Kidney tubule cell (primary cell): ENCODE measurements around the gene NT5C.
"Not testable (repeated sequence)": the region's sequence is repeated elsewhere in the genome, so short reads cannot be mapped to it uniquely, and the experiment has no call there.

Experiments used
- DNase-seq: peaks from one replicate; pipeline ENCODE4 v3.0.0-alpha.2; 2018; ENCODE audit warnings: low spot score

The NT5C gene

DNA sequence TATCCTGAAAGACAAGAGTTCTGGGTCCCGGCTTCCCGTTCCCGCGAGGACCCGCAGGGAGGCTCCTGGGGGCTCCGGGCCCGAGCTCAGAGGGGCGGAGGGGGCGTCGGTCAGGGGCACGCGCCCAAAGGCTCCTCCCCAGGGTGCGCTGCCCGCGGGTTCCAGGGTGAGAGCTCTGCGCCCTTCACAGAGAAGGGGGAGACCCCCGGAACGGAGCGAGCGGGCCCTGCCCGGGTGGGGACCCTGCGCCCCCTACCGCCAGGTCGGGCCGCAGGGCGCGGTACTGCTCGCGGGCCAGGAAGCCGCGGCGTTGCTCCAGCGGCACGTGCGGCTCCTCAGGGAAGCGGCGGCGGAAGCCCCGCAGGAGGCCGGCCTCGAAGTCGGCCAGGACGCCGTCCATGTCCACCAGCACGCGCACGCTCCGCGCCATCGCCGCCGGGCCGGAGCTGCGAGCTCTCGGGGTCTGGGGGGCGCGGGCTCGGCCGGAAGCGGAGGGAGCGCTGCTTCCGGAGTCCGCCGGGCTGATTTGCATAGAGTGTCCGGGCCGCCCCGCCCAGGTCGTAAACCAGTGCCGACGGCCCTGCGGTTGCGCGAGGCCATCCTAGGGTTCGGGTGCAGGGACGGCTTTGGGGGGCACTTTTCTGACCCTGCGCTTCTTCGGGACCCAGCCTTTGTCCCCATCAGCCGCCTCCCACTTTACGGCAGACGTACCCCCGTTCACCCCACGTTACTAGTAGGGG lies at the start of gene NT5C:
Gene NT5C (minus strand): TSS at position 465 of the 740 bp plus-strand sequence. CDS start 35 bp downstream, at position 430.
- DNase-seq: peak; percentile 84

DNA sequence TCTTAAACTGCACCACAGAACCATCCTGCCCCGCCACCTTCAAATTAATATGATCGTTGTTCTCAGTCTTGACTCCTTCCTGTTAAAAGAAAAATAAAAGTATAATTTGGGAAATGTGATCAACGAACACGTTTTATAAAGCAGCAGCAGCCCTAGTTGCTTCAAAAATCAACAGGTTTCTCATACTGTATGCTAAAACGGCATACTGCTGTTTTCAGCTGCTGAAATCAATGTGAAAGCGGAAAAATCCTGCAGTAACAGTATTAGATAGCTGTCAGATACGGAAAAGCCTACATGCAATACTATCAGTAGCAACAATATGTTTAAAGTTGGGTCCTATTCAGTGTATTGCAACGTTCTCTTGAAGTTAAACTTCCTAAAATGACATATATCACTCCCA lies 49.6 kb upstream of the NT5C start:
- no peak for DNase-seq

DNA sequence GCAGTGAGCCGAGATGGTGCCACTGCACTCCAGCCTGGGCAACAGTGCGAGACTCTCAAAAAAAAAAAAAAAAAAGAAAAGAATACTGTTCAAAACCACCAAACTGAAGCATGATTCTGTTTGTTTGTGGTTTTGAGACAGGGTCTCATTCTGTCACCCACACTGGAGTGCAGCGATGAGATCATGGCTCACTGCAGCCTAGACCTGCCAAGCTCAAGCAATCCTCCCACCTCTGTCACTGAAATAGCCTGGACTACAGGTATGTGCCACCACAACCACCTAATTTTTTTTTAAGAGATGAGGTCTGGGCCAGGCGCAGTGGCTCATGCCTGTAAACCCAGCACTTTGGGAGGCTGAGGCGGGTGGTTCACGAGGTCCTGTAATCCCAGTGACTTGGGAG lies 46.9 kb upstream of the NT5C start:
- DNase-seq: no peak

DNA sequence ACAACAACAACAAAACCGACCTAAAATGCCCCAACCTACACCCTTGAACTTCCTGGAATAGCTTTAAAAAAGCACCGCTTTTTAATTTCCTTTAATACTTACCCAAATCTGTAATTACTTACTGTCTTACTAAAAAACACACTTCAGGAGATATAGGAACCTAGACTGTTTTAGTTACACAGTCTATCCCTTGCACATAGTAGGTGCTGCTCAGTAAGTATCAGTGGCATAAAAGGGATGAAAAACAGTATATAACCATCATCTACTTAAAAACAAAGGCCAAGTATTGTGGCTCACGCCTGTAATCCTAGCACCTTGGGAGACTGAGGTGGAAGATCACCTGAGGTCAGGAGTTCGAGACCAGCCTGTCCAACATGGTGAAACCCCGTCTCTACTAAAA lies 45.1 kb upstream of the NT5C start:
- no peak for DNase-seq

DNA sequence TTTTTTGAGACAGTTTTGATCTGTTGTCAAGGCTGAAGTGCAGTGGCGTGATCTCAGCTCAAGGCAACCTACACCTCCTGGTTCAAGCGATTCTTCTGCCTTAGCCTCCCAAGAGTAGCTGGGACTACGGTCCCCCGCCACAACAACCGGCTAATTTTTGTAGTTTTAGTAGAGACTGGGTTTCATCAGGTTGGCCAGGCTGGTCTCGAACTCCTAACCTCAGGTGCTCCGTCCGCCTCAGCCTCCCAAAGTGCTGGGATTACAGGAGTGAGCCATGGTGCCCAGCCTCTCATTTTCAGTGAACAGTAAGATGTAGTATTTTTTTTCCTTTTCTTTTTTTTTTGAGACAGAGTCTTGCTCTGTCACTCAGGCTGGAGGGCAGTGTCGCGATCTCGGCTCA lies 43.5 kb upstream of the NT5C start:
- no peak for DNase-seq

DNA sequence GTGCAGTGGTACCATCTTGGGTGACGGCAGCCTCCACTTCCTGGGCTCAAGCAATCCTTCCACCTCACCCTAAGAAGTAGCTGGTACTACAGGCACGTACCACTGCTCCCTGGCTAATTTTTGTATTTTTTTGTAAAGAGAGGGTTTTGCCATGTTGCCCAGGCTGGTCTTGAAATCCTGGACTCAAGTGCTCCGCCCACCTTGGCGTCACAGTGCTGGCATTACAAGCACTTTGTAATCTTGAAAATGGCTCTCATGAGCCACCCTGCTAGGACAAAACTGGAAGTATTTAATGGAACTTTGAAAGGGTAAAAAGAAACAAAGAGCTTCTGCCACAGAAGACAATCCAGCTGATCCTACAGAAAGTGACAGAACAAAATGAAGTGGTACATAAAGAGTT lies 42.0 kb upstream of the NT5C start:
- no peak for DNase-seq

DNA sequence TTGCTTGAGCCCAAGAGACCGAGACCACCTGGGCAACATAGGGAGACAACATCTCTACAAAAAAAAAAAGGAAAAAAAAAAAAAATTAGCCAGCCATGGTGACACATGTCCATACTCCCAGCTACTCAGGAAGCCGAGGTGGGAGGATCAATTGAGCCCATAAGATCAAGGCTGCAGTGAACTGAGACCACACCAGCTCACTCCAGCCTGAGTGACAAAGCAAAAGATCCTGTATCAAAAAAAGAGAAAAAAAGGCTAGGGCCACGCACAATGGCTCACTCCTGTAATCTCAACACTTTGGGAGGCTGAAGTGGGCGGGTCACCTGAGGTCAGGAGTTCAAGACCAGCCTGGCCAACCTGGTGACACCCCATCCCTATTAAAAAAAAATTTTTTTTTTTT lies 37.5 kb upstream of the NT5C start:
- DNase-seq: no peak

DNA sequence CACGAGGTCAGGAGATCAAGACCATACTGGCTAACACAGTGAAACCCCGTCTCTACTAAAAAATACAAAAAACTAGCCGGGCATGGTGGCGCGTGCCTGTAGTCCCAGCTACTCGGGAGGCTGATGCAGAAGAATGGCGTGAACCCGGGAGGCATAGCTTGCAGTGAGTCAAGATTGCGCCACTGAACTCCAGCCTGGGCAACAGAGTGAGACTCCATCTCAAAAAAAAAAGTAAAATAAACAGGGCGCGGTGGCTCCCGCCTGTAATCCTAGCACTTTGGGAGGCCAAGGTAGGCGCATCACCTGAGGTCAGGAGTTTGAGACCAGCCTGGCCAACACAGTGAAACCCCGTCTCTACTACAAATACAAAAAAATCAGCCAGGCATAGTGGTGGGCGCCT lies 33.1 kb upstream of the NT5C start:
- DNase-seq: not testable (repeated sequence)

DNA sequence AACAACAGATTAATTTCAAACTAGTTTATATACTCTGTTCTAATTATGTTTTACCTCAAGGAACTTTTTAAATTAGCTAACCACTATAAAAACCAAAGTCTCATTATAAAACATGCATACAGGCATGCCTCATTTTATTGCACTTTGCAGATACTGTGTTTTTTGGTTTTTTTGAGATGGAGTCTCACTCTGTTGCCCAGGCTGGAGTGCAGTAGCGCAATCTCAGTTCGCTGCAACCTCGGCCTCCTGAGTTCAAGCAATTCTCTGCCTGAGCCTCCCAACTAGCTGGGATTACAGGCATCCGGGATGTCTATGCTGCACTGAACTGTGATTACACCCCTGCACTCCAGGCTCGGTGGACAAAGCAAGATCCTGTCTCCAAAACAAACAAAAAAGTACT lies 31.5 kb upstream of the NT5C start:
- no peak for DNase-seq

DNA sequence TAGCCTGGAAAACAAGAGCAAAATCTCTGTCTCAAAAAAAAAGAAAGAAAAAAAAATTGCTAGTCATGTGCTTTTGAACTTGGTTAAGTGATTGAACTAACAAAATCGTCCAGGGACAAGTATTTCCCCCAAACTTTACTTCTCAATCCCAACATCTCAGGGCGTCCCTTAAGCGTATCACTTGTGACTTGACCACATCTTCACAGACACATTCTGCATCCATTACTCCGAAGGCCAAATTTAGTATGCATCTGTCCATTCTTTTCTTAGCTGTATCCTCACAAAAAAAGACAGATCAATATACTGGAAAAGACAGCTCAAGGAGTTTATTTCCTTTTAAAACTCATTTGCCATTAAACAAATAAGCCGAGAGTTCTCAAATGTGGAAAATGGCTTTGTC lies 28.7 kb upstream of the NT5C start:
- no peak for DNase-seq

DNA sequence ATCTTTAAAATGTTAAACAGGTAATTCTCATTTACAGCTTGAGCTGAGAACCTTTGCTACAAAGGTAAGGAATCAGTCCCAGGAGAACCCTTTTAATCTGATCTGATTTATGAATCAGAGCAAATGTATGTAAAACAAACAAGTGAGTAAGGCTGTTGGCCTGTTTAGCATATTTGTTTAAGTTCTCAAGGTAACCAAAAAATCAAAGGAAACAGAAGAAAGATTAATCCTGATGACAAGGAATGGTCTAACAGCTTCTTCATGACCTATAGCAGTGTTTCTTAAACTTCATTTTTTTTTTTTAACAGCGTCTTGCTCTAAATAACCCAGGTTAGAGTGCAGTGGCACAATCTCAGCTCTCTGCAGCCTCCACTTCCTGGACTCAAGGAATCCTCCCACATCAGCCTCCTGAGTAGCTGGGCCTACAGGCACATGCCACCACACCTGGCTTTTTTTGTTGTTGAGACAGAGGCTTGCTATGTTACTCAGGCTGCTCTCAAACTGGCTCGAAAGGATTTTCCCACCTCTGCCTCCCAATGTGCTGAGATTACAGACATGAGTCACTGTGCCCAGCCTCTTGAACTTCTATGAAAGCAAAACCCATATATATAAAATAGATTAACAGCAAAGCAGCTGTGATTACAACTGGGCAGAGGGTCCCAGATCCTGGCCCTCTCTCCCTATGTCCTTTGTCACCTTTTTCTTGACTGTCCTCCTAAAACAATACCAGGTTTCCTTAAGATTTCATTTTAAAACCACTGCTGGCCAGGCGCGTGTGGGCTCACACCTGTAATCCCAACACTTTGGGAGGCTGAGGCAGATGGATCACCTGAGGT lies 27.9 kb upstream of the NT5C start:
- DNase-seq: peak; percentile 69

DNA sequence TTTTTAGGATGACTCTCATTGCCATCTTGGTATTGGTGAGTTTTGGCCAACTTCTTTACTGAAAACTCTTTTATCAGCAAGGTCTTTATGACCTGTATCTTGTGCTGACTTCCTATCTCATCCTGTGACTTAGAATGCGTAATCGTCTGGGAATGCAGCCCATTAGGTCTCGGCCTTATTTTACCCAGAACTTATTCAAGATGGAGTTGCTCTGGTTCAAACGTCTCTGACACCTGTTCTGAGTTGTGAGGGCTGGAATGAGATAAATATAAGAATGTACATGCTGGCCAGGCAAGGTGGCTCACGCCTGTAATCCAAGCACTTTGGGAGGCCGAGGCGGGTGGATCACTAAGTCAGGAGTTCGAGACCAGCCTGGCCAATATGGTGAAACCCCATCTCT lies 26.9 kb upstream of the NT5C start:
- DNase-seq: peak; percentile 32

DNA sequence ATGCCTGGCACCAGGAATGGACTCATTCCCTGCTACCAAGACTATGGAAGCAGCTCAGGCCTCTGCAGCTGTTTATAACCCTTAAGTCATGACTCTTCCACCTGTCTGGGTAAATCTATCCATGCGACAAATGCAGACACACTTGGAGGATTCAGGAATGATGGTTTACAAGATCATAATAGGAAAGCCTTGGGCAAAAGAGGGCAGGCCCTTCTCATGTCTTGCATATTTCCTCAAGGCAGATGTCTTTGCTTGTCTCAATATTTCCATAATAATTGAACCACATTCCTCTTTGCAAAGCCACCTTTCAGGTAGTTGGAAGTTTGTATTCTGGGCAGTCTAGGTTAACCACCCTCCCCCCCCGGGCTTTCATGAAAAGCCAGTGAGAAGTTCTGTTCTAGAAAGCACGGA lies 23.7 kb upstream of the NT5C start:
- DNase-seq: peak; percentile 83

DNA sequence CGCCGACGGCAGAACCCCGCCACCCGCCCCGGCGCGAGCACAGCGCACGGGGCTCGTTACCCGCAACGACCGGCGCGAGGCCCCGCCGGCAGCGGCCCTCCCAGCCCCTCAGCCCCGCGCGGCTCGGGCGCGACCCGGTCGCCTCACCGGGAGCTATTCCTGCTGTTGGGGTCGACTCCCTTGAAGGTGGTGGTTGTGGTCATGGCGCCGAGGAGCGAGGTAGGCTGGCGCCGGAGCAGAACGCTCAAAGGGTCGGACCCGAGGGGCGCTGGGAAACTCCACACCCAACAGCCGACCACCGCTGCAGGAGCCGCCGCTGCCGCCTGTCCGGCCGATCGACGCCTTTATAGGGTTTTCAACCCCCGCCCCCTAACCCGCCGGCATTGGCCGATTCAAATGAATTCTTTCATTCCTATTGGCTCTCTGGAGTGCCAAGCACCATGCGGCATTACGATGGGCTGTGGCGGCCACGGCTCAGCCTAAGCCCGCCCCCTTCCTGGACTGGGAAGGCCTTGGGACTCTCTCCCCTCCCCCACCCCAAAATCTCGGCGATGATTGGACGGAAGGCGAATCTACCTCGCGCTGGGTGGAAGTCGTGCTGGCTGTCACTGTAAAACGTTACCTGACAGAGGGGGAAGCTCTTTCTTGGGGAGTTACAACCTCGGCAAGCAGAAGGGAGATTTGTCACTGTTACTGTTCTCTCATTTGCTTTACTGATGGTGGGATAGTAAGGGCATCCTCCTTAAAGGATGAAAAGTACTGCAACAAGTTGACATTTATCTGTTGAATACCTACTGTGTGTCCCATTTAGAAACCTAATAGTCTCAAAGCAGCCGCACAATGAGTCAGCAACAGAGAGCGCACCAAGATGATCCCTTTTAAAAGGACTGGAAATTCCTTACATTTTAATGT lies 22.9 kb upstream of the NT5C start, which contains the start of gene JPT1:
Gene JPT1 (minus strand): TSS at position 318 of the 912 bp plus-strand sequence. CDS start 115 bp downstream, at position 203.
- peak; percentile 99 for DNase-seq

DNA sequence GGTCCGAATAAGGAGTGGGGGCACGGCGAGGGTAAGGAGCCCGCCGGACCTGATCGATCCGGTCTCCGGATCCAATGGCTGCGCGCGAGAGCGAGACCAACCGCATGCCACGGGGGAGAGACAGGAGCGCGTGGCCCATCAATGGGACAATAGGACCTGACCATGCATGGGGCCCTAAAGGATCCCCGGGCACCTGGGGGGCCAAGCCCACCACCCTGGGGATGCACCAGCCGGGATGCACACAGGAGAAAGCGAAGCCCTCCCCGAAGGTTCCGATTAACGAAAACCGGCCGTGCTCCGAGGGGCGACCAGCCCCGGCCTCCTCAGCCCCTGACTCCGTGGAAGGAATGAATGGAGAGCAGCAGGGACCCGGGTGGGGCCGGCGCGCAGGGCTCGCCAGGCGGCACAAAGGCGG lies 22.2 kb upstream of the NT5C start:
- no peak for DNase-seq

DNA sequence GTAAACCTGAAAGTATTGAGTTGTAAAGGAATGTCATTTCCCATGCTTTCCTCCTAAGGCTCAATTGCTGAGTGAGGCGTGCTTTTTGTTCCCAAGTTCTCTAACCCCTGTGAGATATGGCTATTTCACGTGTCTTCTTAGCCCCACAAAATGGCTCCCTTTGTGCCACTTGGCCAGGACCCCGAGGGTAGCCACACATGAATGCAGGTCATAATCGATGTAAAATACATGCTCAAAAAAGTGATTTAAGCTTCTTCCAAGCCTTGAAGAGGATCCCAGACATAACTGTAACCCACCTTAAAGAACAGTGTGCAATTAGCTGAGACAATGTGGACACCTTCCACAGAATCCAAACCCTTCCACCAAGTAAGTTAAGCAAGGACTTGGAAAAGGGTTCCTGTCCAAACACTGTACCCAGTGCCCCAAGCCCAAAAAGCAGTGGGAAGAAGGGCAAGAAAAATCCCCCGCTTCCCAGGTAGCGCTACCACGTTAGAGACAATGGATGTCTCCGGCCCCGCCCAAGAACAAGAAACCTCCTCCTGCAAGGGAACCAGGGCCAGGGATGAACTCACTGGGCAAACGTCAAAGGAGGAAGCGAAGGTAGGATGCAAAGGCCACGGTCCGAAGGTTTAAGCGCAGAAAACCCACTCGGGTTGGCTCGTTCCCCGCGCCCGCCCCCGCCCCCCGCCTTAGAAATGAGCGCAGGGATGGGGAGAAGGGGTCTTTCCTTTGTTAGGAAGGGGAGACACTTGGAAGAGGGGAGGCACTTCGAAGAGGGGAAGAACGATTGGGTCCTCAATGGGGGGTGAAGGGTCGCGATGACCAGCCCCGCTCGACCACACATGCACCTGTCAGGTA lies 21.6 kb upstream of the NT5C start:
- DNase-seq: peak; percentile 79

DNA sequence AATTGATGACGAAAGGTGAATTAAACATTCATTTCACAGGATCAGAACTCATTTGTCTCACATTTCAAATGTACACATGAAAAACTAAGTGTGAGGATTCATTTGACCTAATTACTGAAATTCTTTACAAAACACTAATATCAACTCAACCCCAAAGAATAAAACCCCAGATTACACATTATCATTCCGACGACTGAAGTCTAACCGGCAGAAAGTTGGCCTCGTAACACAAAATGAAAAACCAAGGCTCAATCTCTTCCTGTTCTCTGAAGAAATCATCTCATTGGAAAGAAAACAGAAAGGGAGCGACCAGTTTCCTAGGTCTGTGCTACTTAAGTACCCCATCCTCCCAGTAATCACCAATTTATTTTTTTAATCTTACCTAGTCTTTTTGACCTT lies 21.0 kb upstream of the NT5C start:
- DNase-seq: no peak

DNA sequence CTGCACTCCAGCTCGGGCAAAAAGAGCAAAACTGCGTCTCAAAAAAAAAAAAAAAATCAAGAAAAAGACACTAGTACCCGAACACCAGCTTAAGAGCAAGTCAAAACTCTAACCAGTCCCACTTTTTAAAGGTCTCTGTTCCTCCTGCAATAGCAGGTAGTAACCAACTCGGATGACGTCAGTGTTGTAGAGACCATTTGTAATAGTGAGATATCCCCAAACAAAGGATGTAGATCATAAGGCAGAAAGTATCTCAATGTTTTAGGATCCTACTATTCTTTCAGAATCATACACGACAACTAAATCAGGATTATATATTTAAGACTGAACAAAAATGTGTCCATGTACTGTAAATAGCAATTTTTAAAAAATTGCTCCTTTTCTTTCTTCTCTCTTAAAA lies 20.4 kb upstream of the NT5C start:
- no peak for DNase-seq

DNA sequence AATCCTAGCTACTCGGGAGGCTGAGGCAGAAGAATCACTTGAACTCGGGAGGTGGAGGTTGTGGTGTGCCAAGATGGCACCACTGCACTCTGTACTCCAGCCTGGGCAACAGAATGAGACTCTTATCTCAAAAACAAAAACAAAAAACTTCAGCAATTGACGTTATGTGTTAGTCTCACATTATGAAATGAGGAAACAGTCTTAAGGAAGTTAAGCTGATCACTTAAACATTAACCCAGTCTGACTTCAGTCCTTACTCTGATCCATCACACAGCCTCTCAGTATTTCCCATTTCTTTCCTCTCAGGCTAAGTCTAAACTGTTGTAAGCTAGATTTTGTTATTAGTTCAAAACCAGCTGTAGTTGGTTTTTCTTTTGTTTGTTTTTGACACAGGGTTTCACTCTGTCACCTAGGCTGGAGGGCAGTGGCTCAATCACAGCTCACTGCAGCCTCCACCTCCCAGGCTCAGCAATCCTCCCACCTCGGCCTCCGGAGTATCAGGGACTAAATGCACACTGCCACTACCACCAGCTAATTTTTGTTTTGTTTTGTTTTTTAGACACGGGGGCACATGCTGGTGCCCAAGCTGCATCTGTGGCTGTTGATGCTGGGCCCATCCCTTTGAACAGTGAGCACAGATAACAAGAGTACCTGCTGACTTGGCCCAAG lies 16.5 kb upstream of the NT5C start:
- peak; percentile 71 for DNase-seq

DNA sequence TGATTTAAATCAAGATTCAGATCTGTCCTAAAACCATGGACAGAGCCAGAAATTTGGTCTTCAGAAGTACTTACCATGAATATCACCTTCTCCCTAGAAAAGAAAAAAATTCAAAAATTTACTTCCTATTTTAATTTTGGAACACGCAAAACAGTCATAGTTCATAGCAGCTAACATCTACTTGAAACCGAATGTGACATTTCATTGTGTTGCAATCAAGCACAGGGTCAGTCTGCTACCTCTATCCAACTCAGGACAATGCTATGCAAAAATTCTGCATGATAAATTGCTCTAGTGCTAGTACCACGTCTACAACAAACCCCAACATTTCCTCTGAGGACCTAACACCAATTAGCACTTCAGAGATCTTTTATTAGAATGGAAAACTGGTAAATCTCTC lies 15.1 kb upstream of the NT5C start:
- no peak for DNase-seq
